Iris pigment epithelial cell (primary cell): ENCODE data around the gene SDK1.
A peak's percentile ranks its signal among the peaks of the same experiment; 100 is the strongest.

ENCODE experiments used
- DNase-seq: peaks from one replicate; pipeline ENCODE4 v3.0.0-alpha.2; 2011; ENCODE audit warnings: low read depth

SDK1 gene

GRCh38 chr7:3408814-3409595 lies 108.0 kb downstream of the SDK1 start:
- DNase-seq: peak; percentile 31

GRCh38 chr7:3412871-3413270 lies 111.8 kb downstream of the SDK1 start:
- no peak for DNase-seq

GRCh38 chr7:3415861-3416312 lies 114.8 kb downstream of the SDK1 start:
- no peak for DNase-seq

- DNase-seq: no peak
Observed at GRCh38 chr7:3416453-3416852, 115.4 kb downstream of the SDK1 start.

- DNase-seq: no peak
Observed at GRCh38 chr7:3425087-3425486, 124.0 kb downstream of the SDK1 start.

GRCh38 chr7:3426064-3426463 lies 125.0 kb downstream of the SDK1 start:
- no peak for DNase-seq

GRCh38 chr7:3427957-3428356 lies 126.9 kb downstream of the SDK1 start:
- no peak for DNase-seq

- no peak for DNase-seq
Observed at GRCh38 chr7:3429981-3430380, 128.9 kb downstream of the SDK1 start.

GRCh38 chr7:3430588-3430987 lies 129.5 kb downstream of the SDK1 start:
- DNase-seq: no peak

- DNase-seq: peak; percentile 54
Observed at GRCh38 chr7:3431306-3431705, 130.3 kb downstream of the SDK1 start.

- no peak for DNase-seq
Observed at GRCh38 chr7:3432911-3433310, 131.9 kb downstream of the SDK1 start.

- DNase-seq: no peak
Observed at GRCh38 chr7:3434611-3435010, 133.6 kb downstream of the SDK1 start.

- DNase-seq: no peak
Observed at GRCh38 chr7:3436112-3436511, 135.1 kb downstream of the SDK1 start.

- peak; percentile 81 for DNase-seq
Observed at GRCh38 chr7:3436746-3437145, 135.7 kb downstream of the SDK1 start.

GRCh38 chr7:3437467-3437866 lies 136.4 kb downstream of the SDK1 start:
- DNase-seq: no peak

GRCh38 chr7:3438352-3438751 lies 137.3 kb downstream of the SDK1 start:
- no peak for DNase-seq

GRCh38 chr7:3439333-3440030 lies 138.4 kb downstream of the SDK1 start:
- peak; percentile 98 for DNase-seq

- DNase-seq: no peak
Observed at GRCh38 chr7:3440509-3440908, 139.5 kb downstream of the SDK1 start.

- no peak for DNase-seq
Observed at GRCh38 chr7:3443716-3444115, 142.7 kb downstream of the SDK1 start.

GRCh38 chr7:3446786-3447185 lies 145.7 kb downstream of the SDK1 start:
- DNase-seq: peak; percentile 68

- no peak for DNase-seq
Observed at GRCh38 chr7:3451701-3452100, 150.6 kb downstream of the SDK1 start.

GRCh38 chr7:3453398-3453797 lies 152.3 kb downstream of the SDK1 start:
- DNase-seq: peak; percentile 13

GRCh38 chr7:3455806-3456595 lies 154.9 kb downstream of the SDK1 start:
- peak; percentile 85 for DNase-seq
